GM23338 (cell line): ENCODE measurements around the gene GNAO1.

Source experiments
- CREB1 ChIP-seq: fragments of 250-450 bp; sonication (Bioruptor Pico); IDR thresholded peaks from 2 replicates; pipeline ENCODE4 v1.5.0; 2020; ENCODE audit warnings: low read depth, mild to moderate bottlenecking, moderate library complexity
- CTCF ChIP-seq, 2 experiments: fragments of 200-600 bp in 1 of 2; sonication (generic) in 1 of 2; conservative IDR thresholded peaks; 2 replicates each; pipeline versions ENCODE4 v1.5.1 to v1.6.1; 2016 to 2017; ENCODE audit warnings: antibody characterized with exemption in 2 of 2, low read depth in 2 of 2, mild to moderate bottlenecking in 2 of 2, moderate library complexity in 1 of 2
- ETS1 ChIP-seq: IDR thresholded peaks from 2 replicates; pipeline ENCODE4 v1.6.1; 2016; ENCODE audit warnings: antibody characterized with exemption
- EZH2 ChIP-seq: fragments of 200-600 bp; sonication (generic); IDR thresholded peaks from one replicate; pipeline ENCODE4 v1.8.0; 2017; ENCODE audit warnings: antibody characterized with exemption, mild to moderate bottlenecking, low read depth; ENCODE audit not compliant: unreplicated experiment
- EZH2phosphoT487 ChIP-seq: fragments of 200-600 bp; sonication (generic); IDR thresholded peaks from one replicate; pipeline ENCODE4 v1.8.1; 2018; ENCODE audit warnings: antibody characterized with exemption; ENCODE audit not compliant: unreplicated experiment
- JUNB ChIP-seq: IDR thresholded peaks from one replicate; pipeline ENCODE4 v1.6.1; 2016; ENCODE audit warnings: antibody characterized with exemption; ENCODE audit not compliant: unreplicated experiment
- NANOG ChIP-seq: IDR thresholded peaks from 2 replicates; pipeline ENCODE4 v1.6.1; 2016; ENCODE audit warnings: antibody characterized with exemption, borderline replicate concordance
- POLR2AphosphoS5 ChIP-seq: IDR thresholded peaks from 2 replicates; pipeline ENCODE4 v1.6.1; 2016; ENCODE audit warnings: antibody characterized with exemption, low read depth
- REST ChIP-seq: IDR thresholded peaks from one replicate; pipeline ENCODE4 v1.6.1; 2018; ENCODE audit warnings: antibody characterized with exemption; ENCODE audit not compliant: unreplicated experiment
- STAT1 ChIP-seq: IDR thresholded peaks from one replicate; pipeline ENCODE4 v1.6.1; 2016; ENCODE audit warnings: antibody characterized with exemption; ENCODE audit not compliant: unreplicated experiment
- ZNF331 ChIP-seq: fragments of 250-450 bp; sonication (Bioruptor Pico); IDR thresholded peaks from 2 replicates; pipeline ENCODE4 v1.5.0; 2020; ENCODE audit warnings: low read depth, mild to moderate bottlenecking, moderate library complexity

- TF ChIP-seq CTCF (conservative IDR thresholded peaks at IDR 0.05; ENCODE audit: low read depth in 2 of 2) (no peak), EZH2phosphoT487 (no peak), CREB1 (CRISPR knock-in tag) (no peak), POLR2AphosphoS5 (no peak), REST (no peak), EZH2 (no peak), JUNB (no peak), ETS1 (no peak), ZNF331 (CRISPR knock-in tag) (no peak), STAT1 (no peak), NANOG (no peak)
These were observed 103.9 kb downstream of the GNAO1 start for GRCh38 chr16:56295059-56295665.
